ENCODE measurements around the gene EHF. TPM values are rescaled to one million over a fixed set of nuclear protein-coding genes. Genes with fewer than 3 reads are reported as not detected.

The EHF gene
- total and polyA plus RNA-seq, 4 donors = 8.9 to 144 (median 62.9) TPM

- Histone ChIP-seq H3K36me3 (ENCODE audit: control insufficient read depth in 4 of 4, insufficient read depth in 4 of 4, low read length in 4 of 4) (peaks cover 0 to 2% (median 0%) of the 10 kb centered on the region in 4 donors), H3K9me3 (ENCODE audit: control insufficient read depth in 4 of 4, insufficient read depth in 3 of 4, low read length in 3 of 4) (no peaks in the 10 kb centered on the region), H3K4me1 (ENCODE audit: control insufficient read depth in 5 of 5, insufficient read depth in 5 of 5, low read length in 5 of 5) (peaks cover 0 to 11% (median 4%) of the 10 kb centered on the region in 5 donors), H3K9ac (ENCODE audit: insufficient read depth in 1 of 2, low read length in 2 of 2) (no peak overlapping the region), H3K27me3 (ENCODE audit: control insufficient read depth in 3 of 3, insufficient read depth in 3 of 3, low read length in 2 of 3) (no peaks in the 10 kb centered on the region), H3K27ac (ENCODE audit: low read depth in 1 of 2, low read length in 1 of 2) (peak overlapping the region in 1 of 2 donors; percentile 79), H3K4me3 (no peak overlapping the region)
- 57 to 73% methylated on average over 2 of the region's 2 CpGs for WGBS, 2 donors
- no peak for TF ChIP-seq CTCF (IDR thresholded peaks at IDR 0.05; ENCODE audit: control extremely low read depth, extremely low read depth)
- ATAC-seq (ENCODE audit: insufficient read depth, low FRiP score) (no peak), DNase-seq (no peak)
Measured at GRCh38 chr11:34640924-34641275, 20.0 kb downstream of the EHF start.

GRCh38 chr11:34641456-34641855 lies 20.6 kb downstream of the EHF start:
- Histone ChIP-seq H3K4me3 (no peak overlapping the region), H3K9me3 (ENCODE audit: control insufficient read depth in 4 of 4, insufficient read depth in 3 of 4, low read length in 3 of 4) (no peaks in the 10 kb centered on the region), H3K36me3 (ENCODE audit: control insufficient read depth in 4 of 4, insufficient read depth in 4 of 4, low read length in 4 of 4) (peaks cover 0 to 2% (median 0%) of the 10 kb centered on the region in 4 donors), H3K4me1 (ENCODE audit: control insufficient read depth in 5 of 5, insufficient read depth in 5 of 5, low read length in 5 of 5) (peaks cover 0 to 11% (median 4%) of the 10 kb centered on the region in 5 donors), H3K9ac (ENCODE audit: insufficient read depth in 1 of 2, low read length in 2 of 2) (no peak overlapping the region), H3K27me3 (ENCODE audit: control insufficient read depth in 3 of 3, insufficient read depth in 3 of 3, low read length in 2 of 3) (no peaks in the 10 kb centered on the region), H3K27ac (ENCODE audit: low read depth in 1 of 2, low read length in 1 of 2) (no peak overlapping the region)
- 54 to 70% methylated on average over 5 of the region's 5 CpGs for WGBS, 2 donors
- TF ChIP-seq CTCF (IDR thresholded peaks at IDR 0.05; ENCODE audit: control extremely low read depth, extremely low read depth) = no peak
- peak in 1 of 3 donors; percentile 29 for DNase-seq
- no peak for ATAC-seq (ENCODE audit: insufficient read depth, low FRiP score)

GRCh38 chr11:34642001-34642554 lies 21.2 kb downstream of the EHF start:
- no peak overlapping the region for H3K4me3 ChIP-seq
- H3K4me1 ChIP-seq (ENCODE audit: control insufficient read depth in 5 of 5, insufficient read depth in 5 of 5, low read length in 5 of 5) = peaks cover 0 to 9% (median 4%) of the 10 kb centered on the region in 5 donors
- H3K27me3 ChIP-seq (ENCODE audit: control insufficient read depth in 3 of 3, insufficient read depth in 3 of 3, low read length in 2 of 3) = no peaks in the 10 kb centered on the region
- H3K9ac ChIP-seq (ENCODE audit: insufficient read depth in 1 of 2, low read length in 2 of 2) = no peak overlapping the region
- H3K36me3 ChIP-seq (ENCODE audit: control insufficient read depth in 4 of 4, insufficient read depth in 4 of 4, low read length in 4 of 4) = peaks cover 0 to 4% (median 0%) of the 10 kb centered on the region in 4 donors
- H3K27ac ChIP-seq (ENCODE audit: low read depth in 1 of 2, low read length in 1 of 2) = peak overlapping the region in 1 of 2 donors; percentile 75
- H3K9me3 ChIP-seq (ENCODE audit: control insufficient read depth in 4 of 4, insufficient read depth in 3 of 4, low read length in 3 of 4) = no peaks in the 10 kb centered on the region
- DNase-seq = peak; percentile 27 to 58 (median 35)
- no peak for TF ChIP-seq CTCF (IDR thresholded peaks at IDR 0.05; ENCODE audit: control extremely low read depth, extremely low read depth)
- 70 to 91% methylated on average over 6 of the region's 6 CpGs for WGBS, 2 donors
- ATAC-seq (ENCODE audit: insufficient read depth, low FRiP score) = no peak

GRCh38 chr11:34642873-34643272 lies 22.0 kb downstream of the EHF start:
- Histone ChIP-seq H3K4me3 (no peak overlapping the region), H3K27me3 (ENCODE audit: control insufficient read depth in 3 of 3, insufficient read depth in 3 of 3, low read length in 2 of 3) (no peaks in the 10 kb centered on the region), H3K4me1 (ENCODE audit: control insufficient read depth in 5 of 5, insufficient read depth in 5 of 5, low read length in 5 of 5) (peaks cover 0 to 7% (median 4%) of the 10 kb centered on the region in 5 donors), H3K27ac (ENCODE audit: low read depth in 1 of 2, low read length in 1 of 2) (no peak overlapping the region), H3K9me3 (ENCODE audit: control insufficient read depth in 4 of 4, insufficient read depth in 3 of 4, low read length in 3 of 4) (no peaks in the 10 kb centered on the region), H3K36me3 (ENCODE audit: control insufficient read depth in 4 of 4, insufficient read depth in 4 of 4, low read length in 4 of 4) (peaks cover 0 to 4% (median 0%) of the 10 kb centered on the region in 4 donors), H3K9ac (ENCODE audit: insufficient read depth in 1 of 2, low read length in 2 of 2) (peak overlapping the region in 1 of 2 donors; percentile 7)
- TF ChIP-seq CTCF (IDR thresholded peaks at IDR 0.05; ENCODE audit: control extremely low read depth, extremely low read depth) = no peak
- DNase-seq (no peak), ATAC-seq (ENCODE audit: insufficient read depth, low FRiP score) (no peak)
- 83 to 89% methylated on average over 6 of the region's 6 CpGs for WGBS, 2 donors
